SK-N-SH treated with all-trans-retinoic acid at 6 μM for 48 hours (cell line): ENCODE measurements around the gene COL15A1.

ENCODE experiments used
- ARNTL ChIP-seq: fragments of 450-650 bp; formaldehyde crosslinking; IDR thresholded peaks from 2 replicates; pipeline ENCODE4 v1.5.0; 2020; ENCODE audit warnings: low read depth, mild to moderate bottlenecking, moderate library complexity, borderline replicate concordance
- CSDC2 ChIP-seq: fragments of 250-450 bp; sonication (Bioruptor Pico); IDR thresholded peaks from 2 replicates; pipeline ENCODE4 v1.5.0; 2020; ENCODE audit warnings: mild to moderate bottlenecking, moderate library complexity
- OSR1 ChIP-seq: fragments of 250-450 bp; sonication (Bioruptor Pico); IDR thresholded peaks from 2 replicates; pipeline ENCODE4 v1.8.0; 2022; ENCODE audit warnings: moderate library complexity, mild to moderate bottlenecking, inconsistent platforms
- PPARA ChIP-seq: fragments of 250-450 bp; sonication (Bioruptor Pico); IDR thresholded peaks from 2 replicates; pipeline ENCODE4 v1.5.0; 2020; ENCODE audit warnings: mild to moderate bottlenecking, borderline replicate concordance
- RARB ChIP-seq: fragments of 250-450 bp; sonication (Bioruptor Pico); IDR thresholded peaks from 2 replicates; pipeline ENCODE4 v1.8.0; 2021; ENCODE audit warnings: mild to moderate bottlenecking, moderate library complexity
- SNAI2 ChIP-seq: fragments of 250-450 bp; sonication (Bioruptor Pico); IDR thresholded peaks from 2 replicates; pipeline ENCODE4 v1.5.0; 2020; ENCODE audit warnings: mild to moderate bottlenecking, moderate library complexity
- TOX ChIP-seq: fragments of 250-450 bp; sonication (Bioruptor Pico); IDR thresholded peaks from 2 replicates; pipeline ENCODE4 v1.8.0; 2021; ENCODE audit warnings: mild to moderate bottlenecking, moderate library complexity, borderline replicate concordance
- TF ChIP-seq, protein P1 (sequence below): fragments of 250-450 bp; sonication (Bioruptor Pico); IDR thresholded peaks from 2 replicates; pipeline ENCODE4 v1.5.1; 2020; ENCODE audit warnings: low read depth, mild to moderate bottlenecking, moderate library complexity
- TF ChIP-seq, protein P2 (sequence below): fragments of 250-450 bp; sonication (Bioruptor Pico); IDR thresholded peaks from 2 replicates; pipeline ENCODE4 v1.5.0; 2020; ENCODE audit warnings: mild to moderate bottlenecking, moderate library complexity
- TF ChIP-seq, protein P3 (sequence below): fragments of 250-450 bp; sonication (Bioruptor Pico); IDR thresholded peaks from 2 replicates; pipeline ENCODE4 v1.8.0; 2020; ENCODE audit warnings: mild to moderate bottlenecking, moderate library complexity, borderline replicate concordance
- TF ChIP-seq, protein P4 (sequence below): fragments of 250-450 bp; sonication (Bioruptor Pico); IDR thresholded peaks from 2 replicates; pipeline ENCODE4 v1.5.1; 2021; ENCODE audit warnings: mild to moderate bottlenecking, moderate library complexity

DNA sequence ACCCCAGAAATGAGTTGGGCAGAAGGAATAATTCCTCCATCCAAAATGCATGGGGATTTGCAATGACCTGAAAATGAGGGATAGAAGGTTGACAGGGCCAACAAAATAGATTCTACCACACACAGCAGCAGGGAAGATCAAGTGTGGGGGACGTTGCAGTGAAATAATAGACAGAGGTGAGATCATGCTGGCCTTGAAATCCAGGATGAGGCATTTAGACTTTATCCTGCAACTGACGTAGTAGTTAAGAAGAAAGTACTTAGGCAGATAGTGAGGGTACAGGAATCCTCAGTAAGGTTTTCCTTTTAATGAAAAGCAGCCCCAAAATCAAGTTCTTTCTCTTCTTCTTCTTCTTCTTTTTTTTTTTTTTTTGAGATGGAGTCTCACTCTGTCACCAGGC is 129.6 kb downstream of the COL15A1 start:
- TF ChIP-seq OSR1 (CRISPR knock-in tag) (no peak), RARB (no peak), ARNTL (no peak), CSDC2 (CRISPR knock-in tag) (no peak), PPARA (CRISPR knock-in tag) (no peak), TOX (CRISPR knock-in tag) (no peak), SNAI2 (no peak)
- TF ChIP-seq, protein P1, sequence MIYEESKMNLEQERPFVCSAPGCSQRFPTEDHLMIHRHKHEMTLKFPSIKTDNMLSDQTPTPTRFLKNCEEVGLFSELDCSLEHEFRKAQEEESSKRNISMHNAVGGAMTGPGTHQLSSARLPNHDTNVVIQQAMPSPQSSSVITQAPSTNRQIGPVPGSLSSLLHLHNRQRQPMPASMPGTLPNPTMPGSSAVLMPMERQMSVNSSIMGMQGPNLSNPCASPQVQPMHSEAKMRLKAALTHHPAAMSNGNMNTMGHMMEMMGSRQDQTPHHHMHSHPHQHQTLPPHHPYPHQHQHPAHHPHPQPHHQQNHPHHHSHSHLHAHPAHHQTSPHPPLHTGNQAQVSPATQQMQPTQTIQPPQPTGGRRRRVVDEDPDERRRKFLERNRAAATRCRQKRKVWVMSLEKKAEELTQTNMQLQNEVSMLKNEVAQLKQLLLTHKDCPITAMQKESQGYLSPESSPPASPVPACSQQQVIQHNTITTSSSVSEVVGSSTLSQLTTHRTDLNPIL (CRISPR knock-in tag): no peak
- TF ChIP-seq, protein P2, sequence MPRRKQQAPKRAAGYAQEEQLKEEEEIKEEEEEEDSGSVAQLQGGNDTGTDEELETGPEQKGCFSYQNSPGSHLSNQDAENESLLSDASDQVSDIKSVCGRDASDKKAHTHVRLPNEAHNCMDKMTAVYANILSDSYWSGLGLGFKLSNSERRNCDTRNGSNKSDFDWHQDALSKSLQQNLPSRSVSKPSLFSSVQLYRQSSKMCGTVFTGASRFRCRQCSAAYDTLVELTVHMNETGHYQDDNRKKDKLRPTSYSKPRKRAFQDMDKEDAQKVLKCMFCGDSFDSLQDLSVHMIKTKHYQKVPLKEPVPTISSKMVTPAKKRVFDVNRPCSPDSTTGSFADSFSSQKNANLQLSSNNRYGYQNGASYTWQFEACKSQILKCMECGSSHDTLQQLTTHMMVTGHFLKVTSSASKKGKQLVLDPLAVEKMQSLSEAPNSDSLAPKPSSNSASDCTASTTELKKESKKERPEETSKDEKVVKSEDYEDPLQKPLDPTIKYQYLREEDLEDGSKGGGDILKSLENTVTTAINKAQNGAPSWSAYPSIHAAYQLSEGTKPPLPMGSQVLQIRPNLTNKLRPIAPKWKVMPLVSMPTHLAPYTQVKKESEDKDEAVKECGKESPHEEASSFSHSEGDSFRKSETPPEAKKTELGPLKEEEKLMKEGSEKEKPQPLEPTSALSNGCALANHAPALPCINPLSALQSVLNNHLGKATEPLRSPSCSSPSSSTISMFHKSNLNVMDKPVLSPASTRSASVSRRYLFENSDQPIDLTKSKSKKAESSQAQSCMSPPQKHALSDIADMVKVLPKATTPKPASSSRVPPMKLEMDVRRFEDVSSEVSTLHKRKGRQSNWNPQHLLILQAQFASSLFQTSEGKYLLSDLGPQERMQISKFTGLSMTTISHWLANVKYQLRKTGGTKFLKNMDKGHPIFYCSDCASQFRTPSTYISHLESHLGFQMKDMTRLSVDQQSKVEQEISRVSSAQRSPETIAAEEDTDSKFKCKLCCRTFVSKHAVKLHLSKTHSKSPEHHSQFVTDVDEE (CRISPR knock-in tag): no peak
- TF ChIP-seq, protein P3, sequence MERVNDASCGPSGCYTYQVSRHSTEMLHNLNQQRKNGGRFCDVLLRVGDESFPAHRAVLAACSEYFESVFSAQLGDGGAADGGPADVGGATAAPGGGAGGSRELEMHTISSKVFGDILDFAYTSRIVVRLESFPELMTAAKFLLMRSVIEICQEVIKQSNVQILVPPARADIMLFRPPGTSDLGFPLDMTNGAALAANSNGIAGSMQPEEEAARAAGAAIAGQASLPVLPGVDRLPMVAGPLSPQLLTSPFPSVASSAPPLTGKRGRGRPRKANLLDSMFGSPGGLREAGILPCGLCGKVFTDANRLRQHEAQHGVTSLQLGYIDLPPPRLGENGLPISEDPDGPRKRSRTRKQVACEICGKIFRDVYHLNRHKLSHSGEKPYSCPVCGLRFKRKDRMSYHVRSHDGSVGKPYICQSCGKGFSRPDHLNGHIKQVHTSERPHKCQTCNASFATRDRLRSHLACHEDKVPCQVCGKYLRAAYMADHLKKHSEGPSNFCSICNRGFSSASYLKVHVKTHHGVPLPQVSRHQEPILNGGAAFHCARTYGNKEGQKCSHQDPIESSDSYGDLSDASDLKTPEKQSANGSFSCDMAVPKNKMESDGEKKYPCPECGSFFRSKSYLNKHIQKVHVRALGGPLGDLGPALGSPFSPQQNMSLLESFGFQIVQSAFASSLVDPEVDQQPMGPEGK (CRISPR knock-in tag): no peak
- TF ChIP-seq, protein P4, sequence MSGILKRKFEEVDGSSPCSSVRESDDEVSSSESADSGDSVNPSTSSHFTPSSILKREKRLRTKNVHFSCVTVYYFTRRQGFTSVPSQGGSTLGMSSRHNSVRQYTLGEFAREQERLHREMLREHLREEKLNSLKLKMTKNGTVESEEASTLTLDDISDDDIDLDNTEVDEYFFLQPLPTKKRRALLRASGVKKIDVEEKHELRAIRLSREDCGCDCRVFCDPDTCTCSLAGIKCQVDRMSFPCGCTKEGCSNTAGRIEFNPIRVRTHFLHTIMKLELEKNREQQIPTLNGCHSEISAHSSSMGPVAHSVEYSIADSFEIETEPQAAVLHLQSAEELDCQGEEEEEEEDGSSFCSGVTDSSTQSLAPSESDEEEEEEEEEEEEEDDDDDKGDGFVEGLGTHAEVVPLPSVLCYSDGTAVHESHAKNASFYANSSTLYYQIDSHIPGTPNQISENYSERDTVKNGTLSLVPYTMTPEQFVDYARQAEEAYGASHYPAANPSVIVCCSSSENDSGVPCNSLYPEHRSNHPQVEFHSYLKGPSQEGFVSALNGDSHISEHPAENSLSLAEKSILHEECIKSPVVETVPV (CRISPR knock-in tag): no peak
